Renal cortex interstitium (tissue), 15 donors: ENCODE results near the gene OR2A42. TPM values are rescaled to one million over a fixed set of nuclear protein-coding genes. Genes with fewer than 3 reads are reported as not detected.
"Not testable (repeated sequence)": the region's sequence is repeated elsewhere in the genome, so short reads cannot be mapped to it uniquely, and the experiment has no call there.

ENCODE experiments used
- DNase-seq, 11 donors: peaks; one replicate each; pipeline ENCODE4 v3.0.0-alpha.2; 2013; ENCODE audit warnings: low read depth in 9 of 11, low spot score in 4 of 11; ENCODE audit errors: extremely low read depth in 1 of 11
- long read RNA-seq, 16 experiments: transcript quantifications; one replicate each; lab custom pipeline, GENCODE V29; 2026
- polyA plus RNA-seq, 3 donors: library from polyadenylated mRNA; unstranded; fragments of 120-200 nt; gene quantifications; one replicate each; pipeline ENCODE4 v1.2.1, GENCODE V29; 2013; ENCODE audit not compliant: insufficient read length in 3 of 3

The OR2A42 gene, protein sequence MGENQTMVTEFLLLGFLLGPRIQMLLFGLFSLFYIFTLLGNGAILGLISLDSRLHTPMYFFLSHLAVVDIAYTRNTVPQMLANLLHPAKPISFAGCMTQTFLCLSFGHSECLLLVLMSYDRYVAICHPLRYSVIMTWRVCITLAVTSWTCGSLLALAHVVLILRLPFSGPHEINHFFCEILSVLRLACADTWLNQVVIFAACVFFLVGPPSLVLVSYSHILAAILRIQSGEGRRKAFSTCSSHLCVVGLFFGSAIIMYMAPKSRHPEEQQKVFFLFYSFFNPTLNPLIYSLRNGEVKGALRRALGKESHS
- polyA plus RNA-seq = 1 to 10 TPM in 2 of 3 donors, under 1 TPM in 1; 0.98 to 2.7 (median 1.2) TPM
- long read RNA-seq, donor 1 = 0 reads
- long read RNA-seq, donor 2 = 0 reads
- long read RNA-seq, donor 3 = 0 reads
- long read RNA-seq, donor 4 = 0 reads
- long read RNA-seq, donor 5 = 0 reads
- long read RNA-seq, donor 6 = 0 reads
- long read RNA-seq, donor 7, partial matches to known transcripts = 0 of 2 reads
- long read RNA-seq, donor 7, other reads (novel, unspliced or antisense) = 0 of 2 reads
- long read RNA-seq, donor 8 = 0 reads
- long read RNA-seq, donor 9 = 0 reads
- long read RNA-seq, donor 10 = 0 reads
- long read RNA-seq, donor 11 = 0 reads
- long read RNA-seq, donor 12, partial matches to known transcripts = 0 of 1 reads
- long read RNA-seq, donor 12, other reads (novel, unspliced or antisense) = 0 of 1 reads
- long read RNA-seq, donor 13 = 0 reads
- long read RNA-seq, donor 14, partial matches to known transcripts = 0 of 5 reads
- long read RNA-seq, donor 14, other reads (novel, unspliced or antisense) = 5 of 5 reads
- long read RNA-seq, donor 15 = 0 reads
- long read RNA-seq, donor 16, partial matches to known transcripts = 0 of 3 reads
- long read RNA-seq, donor 16, other reads (novel, unspliced or antisense) = 0 of 3 reads

- DNase-seq = not testable (repeated sequence)
Measured at GRCh38 chr7:144239365-144239764, at the start of gene OR2A42. TSS of gene OR2A42 (minus strand) at chr7:144239605. CDS start at chr7:144232843, 6,762 bp downstream.

DNA sequence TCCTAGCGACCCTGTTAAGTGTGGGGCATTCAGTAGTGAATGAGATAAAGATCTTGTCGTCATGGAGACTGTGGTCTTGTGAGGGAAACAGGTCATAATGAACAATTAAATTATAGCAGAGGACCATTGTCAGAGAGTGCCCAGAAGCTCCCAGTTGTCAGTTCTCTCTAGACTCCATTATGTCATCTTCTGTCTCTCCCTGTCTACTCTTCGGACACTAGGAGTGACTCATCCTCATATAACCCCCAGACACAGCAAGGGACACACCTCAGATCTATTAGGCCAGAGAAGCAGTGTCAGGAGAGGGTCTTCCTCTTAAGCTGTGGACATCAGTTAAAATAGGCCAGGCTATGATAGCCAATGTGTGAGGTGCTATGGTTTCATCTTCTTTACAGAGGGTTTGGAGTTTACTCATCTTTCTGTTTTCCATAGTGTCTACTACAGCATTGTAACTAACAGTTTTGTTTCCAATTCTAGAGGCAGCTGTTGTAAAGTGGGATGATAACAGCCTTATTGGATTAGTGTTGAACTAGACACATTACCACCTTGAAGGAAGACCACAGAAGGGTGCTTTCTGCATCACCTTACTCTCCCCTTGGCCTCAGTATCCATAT lies 47.9 kb upstream of the OR2A42 start:
- DNase-seq = not testable (repeated sequence)

- DNase-seq = not testable (repeated sequence)
Measured at GRCh38 chr7:144283716-144284115, 44.3 kb upstream of the OR2A42 start.

DNA sequence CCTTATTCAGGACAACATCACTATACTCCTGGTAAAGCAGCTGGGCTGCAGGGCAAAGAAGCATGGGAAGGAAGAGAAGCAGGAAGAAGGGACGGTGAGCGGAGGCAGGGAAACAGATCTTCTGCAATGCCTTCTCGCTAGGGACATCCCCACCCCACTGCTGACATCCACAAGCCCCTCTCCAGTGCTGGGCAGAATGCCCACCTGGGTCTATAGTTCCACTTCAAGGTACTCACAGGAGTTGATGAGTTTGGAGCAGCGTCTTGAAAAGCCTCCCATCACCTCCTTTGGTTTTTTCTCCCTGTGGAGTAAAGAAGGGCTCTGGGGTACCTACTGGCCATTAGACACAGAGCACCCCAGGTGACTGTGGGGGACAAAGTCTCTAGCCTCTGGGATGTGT lies 43.1 kb upstream of the OR2A42 start:
- not testable (repeated sequence) for DNase-seq

- not testable (repeated sequence) for DNase-seq
Measured at GRCh38 chr7:144281981-144282380, 42.6 kb upstream of the OR2A42 start.

DNA sequence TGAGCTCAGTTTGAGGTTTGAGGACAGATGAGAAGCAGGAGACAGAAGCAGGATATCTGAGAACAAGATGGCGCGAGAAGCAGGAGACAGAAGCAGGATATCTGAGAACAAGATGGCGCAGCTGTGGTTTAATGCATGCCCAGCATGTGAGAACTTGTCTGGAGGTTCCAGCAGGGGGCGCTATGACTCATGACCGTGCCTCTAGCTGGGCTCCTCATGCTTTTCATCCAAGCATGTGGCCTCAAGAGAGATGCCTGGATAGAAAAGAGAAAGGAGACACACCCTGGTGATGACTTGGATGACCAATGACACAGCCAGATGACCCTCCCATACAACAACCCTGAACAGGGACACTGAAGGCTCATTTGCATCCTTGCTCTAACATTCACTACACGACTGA lies 40.6 kb upstream of the OR2A42 start:
- not testable (repeated sequence) for DNase-seq

DNA sequence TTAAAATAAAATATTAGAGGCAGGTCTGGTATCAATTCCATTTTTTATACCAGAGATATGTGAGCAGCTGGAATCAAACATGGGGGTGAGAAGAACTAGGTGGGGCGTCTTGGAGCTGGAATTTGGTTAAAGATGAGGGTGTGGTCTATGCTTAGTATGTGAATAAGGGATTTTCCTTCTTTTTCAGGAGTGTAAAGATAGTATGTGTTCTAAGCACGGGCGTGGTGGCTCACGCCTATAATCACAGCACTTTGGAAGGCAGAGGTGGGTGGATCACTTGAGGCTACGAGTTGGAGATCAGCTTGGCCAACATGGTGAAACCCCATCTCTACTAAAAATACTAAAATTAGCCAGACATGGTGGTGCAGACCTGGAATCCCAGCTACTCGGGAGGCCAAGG lies 35.9 kb upstream of the OR2A42 start:
- DNase-seq = not testable (repeated sequence)

- not testable (repeated sequence) for DNase-seq
Measured at GRCh38 chr7:144269188-144269587, 29.8 kb upstream of the OR2A42 start, which contains the start of gene CTAGE8. TSS of gene CTAGE8 (minus strand) at chr7:144269288. CDS start at chr7:144269250, 38 bp downstream.

- DNase-seq = not testable (repeated sequence)
Measured at GRCh38 chr7:144264692-144265091, 25.3 kb upstream of the OR2A42 start, which contains the start of gene OR2A7. TSS of gene OR2A7 (minus strand) at chr7:144264792. CDS start at chr7:144259628, 5,164 bp downstream.

DNA sequence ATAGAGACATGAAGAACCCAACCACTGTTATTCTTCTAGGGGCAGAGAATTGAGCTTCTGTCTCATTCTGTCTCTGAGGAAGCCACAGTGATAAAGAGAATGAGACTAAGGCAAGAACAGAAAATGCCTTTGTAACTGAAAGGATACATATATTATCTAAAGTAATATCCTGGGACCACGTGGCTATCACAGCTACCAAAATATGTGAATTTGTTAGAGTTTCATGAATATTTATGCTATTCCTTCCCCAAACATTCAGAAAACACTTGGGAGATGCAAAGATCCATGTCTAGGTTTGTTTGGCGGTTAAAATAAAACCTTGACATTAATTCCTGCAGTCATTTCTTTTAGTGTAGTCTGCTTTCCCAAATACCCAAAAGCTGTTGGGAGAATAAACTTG lies 22.7 kb upstream of the OR2A42 start:
- DNase-seq = not testable (repeated sequence)

DNA sequence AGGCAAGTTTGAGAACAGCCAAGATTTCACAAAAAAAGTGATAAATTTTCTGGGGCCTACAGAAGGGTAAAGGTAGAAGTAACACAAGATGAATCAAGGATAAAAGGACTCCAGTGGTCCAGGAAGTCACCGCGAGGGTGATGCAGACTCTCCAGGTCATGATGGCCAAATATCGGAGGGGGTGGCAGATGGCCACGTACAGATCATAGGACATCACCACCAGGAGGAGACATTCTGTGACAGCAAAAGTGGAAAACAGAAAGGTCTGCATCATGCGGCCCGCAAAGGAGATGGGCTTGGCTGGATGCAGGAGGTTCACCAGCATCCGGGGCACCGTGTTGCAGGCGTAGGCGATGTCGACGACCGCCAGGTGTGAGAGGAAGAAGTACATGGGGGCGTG lies 19.7 kb upstream of the OR2A42 start:
- not testable (repeated sequence) for DNase-seq

GRCh38 chr7:144256112-144256511 lies 16.7 kb upstream of the OR2A42 start:
- no peak for DNase-seq

- no peak for DNase-seq
Measured at GRCh38 chr7:144255471-144255897, 16.1 kb upstream of the OR2A42 start.

GRCh38 chr7:144252307-144252706 lies 12.9 kb upstream of the OR2A42 start:
- DNase-seq = not testable (repeated sequence)

DNA sequence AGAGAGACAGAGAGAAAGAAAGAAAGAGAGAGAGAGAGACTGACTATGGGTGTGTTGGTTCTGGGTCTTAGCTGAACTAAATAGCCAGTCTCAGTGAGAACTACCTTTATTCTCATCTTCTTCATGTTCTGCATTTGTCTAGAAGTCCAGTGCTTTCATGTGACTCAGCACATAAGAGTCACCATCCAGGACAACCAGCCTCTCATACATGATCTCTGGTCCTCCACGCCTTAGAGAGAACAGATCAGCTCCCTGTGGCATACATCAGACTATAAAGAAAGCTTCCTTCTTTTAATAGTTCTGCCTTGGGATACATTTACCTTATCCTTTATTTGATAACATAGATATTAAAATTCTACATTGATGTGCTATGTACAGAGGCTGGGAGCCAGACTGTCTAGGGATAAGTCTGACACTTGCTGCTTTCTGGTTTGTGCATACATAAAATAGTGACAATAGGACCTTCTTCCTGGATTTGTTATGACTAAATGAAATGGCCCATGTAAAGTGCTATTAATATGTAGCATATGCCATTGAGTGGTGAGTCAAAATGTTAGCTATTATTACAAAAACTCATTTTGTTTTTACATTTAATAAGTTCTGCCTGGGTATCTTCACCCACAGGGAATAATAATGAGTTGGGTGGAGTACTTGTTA lies 8.4 kb upstream of the OR2A42 start:
- not testable (repeated sequence) for DNase-seq

GRCh38 chr7:144246967-144247366 lies 7.6 kb upstream of the OR2A42 start:
- DNase-seq = not testable (repeated sequence)

GRCh38 chr7:144245372-144245771 lies 6.0 kb upstream of the OR2A42 start:
- not testable (repeated sequence) for DNase-seq

GRCh38 chr7:144238530-144239082 lies 799 bp downstream of the OR2A42 start:
- DNase-seq = not testable (repeated sequence)
